Measurements from ENCODE around the gene NBPF4. TPM values are rescaled to one million over a fixed set of nuclear protein-coding genes. Genes with fewer than 3 reads are reported as not detected.

NBPF4 gene
- total RNA-seq, 1 donor, result under 0.01 TPM

GRCh38 chr1:108190001-108190634 is 53.8 kb downstream of the NBPF4 start:
- DNase-seq (ENCODE audit: low read depth), result no peak

DNA sequence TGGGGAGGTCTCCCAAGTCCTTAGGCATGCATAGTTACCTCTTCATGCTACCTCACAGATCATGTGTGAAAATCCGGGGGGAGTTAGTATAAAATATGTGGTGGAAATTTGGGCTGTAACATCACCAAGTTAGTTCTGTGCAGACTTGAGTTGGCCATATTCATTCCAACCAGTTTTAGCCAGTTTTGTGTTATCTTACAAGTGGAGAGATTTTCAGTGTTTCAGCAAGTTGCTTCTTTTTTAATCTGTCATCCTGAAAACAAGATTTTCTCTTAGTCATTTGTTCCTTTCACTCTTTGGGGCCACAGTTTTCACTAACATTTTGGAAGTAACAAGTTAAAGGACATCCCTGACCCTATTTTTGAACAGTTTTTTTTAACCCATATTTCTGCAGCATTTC is 55.1 kb downstream of the NBPF4 start:
- H3K4me3 ChIP-seq (ENCODE audit: low read depth, low read length), result no peak overlapping the region
- TF ChIP-seq, protein P1, sequence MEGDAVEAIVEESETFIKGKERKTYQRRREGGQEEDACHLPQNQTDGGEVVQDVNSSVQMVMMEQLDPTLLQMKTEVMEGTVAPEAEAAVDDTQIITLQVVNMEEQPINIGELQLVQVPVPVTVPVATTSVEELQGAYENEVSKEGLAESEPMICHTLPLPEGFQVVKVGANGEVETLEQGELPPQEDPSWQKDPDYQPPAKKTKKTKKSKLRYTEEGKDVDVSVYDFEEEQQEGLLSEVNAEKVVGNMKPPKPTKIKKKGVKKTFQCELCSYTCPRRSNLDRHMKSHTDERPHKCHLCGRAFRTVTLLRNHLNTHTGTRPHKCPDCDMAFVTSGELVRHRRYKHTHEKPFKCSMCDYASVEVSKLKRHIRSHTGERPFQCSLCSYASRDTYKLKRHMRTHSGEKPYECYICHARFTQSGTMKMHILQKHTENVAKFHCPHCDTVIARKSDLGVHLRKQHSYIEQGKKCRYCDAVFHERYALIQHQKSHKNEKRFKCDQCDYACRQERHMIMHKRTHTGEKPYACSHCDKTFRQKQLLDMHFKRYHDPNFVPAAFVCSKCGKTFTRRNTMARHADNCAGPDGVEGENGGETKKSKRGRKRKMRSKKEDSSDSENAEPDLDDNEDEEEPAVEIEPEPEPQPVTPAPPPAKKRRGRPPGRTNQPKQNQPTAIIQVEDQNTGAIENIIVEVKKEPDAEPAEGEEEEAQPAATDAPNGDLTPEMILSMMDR (IDR thresholded peaks at IDR 0.05; ENCODE audit: insufficient read depth, low read depth, low read length), result no peak

More at GRCh38 chr1:108190001-108190634, 53.8 kb downstream of the NBPF4 start:
- H3K4me3 ChIP-seq (ENCODE audit: low read depth, low read length), result no peak overlapping the region
- TF ChIP-seq, protein P1 (IDR thresholded peaks at IDR 0.05; ENCODE audit: insufficient read depth, low read depth, low read length), result no peak

DNA sequence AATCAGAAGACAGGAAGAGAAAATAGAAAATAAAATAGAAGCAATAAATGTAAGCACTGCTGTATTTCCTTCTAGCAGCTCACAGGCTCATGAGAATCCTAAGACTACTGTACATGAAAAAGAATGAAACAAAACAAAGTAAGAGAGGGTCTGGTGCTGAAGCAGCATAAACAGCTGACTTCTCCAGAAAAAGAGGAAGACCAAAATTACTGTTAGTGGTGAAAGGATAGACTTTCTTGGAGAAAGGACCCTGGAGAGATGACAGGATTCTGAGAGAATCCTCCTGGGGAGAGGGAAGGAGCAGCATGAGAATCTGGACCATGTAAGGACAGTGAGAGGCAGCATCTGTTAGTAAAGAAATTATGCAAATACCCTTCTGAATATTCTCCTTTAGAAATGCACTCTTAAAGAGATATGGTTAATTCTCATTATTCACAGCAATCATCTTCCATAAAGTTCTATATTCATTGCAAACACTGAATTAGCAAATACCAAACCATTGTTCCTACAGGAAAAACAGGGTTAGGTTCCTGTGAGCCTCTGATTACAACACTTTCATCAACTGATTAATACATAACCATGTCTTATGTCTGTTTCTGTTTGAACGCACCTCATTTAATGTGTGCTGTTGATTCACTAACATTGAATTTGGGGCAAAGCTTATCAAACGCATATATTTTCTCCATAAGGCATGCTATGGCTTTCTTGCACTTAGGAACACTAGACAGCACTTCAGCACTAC is 60.7 kb downstream of the NBPF4 start:
- TF ChIP-seq, protein P1 (IDR thresholded peaks at IDR 0.05; ENCODE audit: insufficient read depth, low read depth, low read length), result no peak
- DNase-seq (ENCODE audit: low read depth), result no peak

More for the DNA sequence above, 55.1 kb downstream of the NBPF4 start:
- DNase-seq (ENCODE audit: low read depth), result no peak

GRCh38 chr1:108179018-108179417 is 64.9 kb downstream of the NBPF4 start:
- DNase-seq (ENCODE audit: low read depth), result peak; percentile 19
- no peak overlapping the region for H3K4me3 ChIP-seq (ENCODE audit: low read depth, low read length)
- TF ChIP-seq, protein P1 (IDR thresholded peaks at IDR 0.05; ENCODE audit: insufficient read depth, low read depth, low read length), result no peak

More for the DNA sequence above, 60.7 kb downstream of the NBPF4 start:
- no peak overlapping the region for H3K4me3 ChIP-seq (ENCODE audit: low read depth, low read length)

Other genes starting within 250 kb of the NBPF4 start
- 62.2 and 80.7 TPM in 2 replicates for gene SLC25A24, start 43.7 kb downstream of the NBPF4 start, total RNA-seq
- under 0.01 TPM in 1 of 2 replicates, not detected in the other for gene NBPF6, start 206.3 kb upstream of the NBPF4 start, total RNA-seq